Loucy (cell line): ENCODE measurements around the gene KRTAP2-1.
"Not testable (repeated sequence)": the region's sequence is repeated elsewhere in the genome, so short reads cannot be mapped to it uniquely, and the experiment has no call there.

Experiments used
- H2AFZ ChIP-seq: fragments of 200-600 bp; sonication (generic); 2 replicates; pipeline ENCODE4 v1.6.0; 2016; ENCODE audit warnings: antibody characterized with exemption, mild to moderate bottlenecking, low read length, moderate library complexity
- H3F3A ChIP-seq: fragments of 200-600 bp; 2 replicates; pipeline ENCODE4 v1.6.0; 2016; ENCODE audit warnings: antibody characterized with exemption, low read depth, mild to moderate bottlenecking
- H3K27me3 ChIP-seq: fragments of 200-600 bp; sonication (generic); 2 replicates; pipeline ENCODE4 v1.6.1; 2014; ENCODE audit warnings: low read length, mild to moderate bottlenecking; ENCODE audit not compliant: insufficient read depth, poor library complexity, severe bottlenecking
- H3K36me3 ChIP-seq: fragments of 200-600 bp; sonication (generic); 2 replicates; pipeline ENCODE4 v1.6.1; 2016; ENCODE audit warnings: low read length; ENCODE audit not compliant: insufficient read depth
- H3K4me1 ChIP-seq: fragments of 200-600 bp; sonication (generic); 2 replicates; pipeline ENCODE4 v1.5.1; 2014; ENCODE audit warnings: low read length, mild to moderate bottlenecking; ENCODE audit not compliant: insufficient read depth, poor library complexity, severe bottlenecking
- H3K4me2 ChIP-seq: fragments of 200-600 bp; sonication (generic); 2 replicates; pipeline ENCODE4 v1.6.0; 2014; ENCODE audit warnings: antibody characterized with exemption, low read length, low read depth, mild to moderate bottlenecking; ENCODE audit not compliant: poor library complexity, severe bottlenecking
- H3K4me3 ChIP-seq: fragments of 200-600 bp; sonication (generic); 2 replicates; pipeline ENCODE4 v1.5.1; 2014; ENCODE audit warnings: low read length, mild to moderate bottlenecking, mixed read lengths; ENCODE audit not compliant: poor library complexity, severe bottlenecking
- H3K79me2 ChIP-seq: fragments of 200-600 bp; sonication (generic); 2 replicates; pipeline ENCODE4 v1.6.1; 2014; ENCODE audit warnings: low read length; ENCODE audit not compliant: insufficient read depth
- H3K9ac ChIP-seq: fragments of 200-600 bp; sonication (generic); 2 replicates; pipeline ENCODE4 v1.6.0; 2014; ENCODE audit warnings: mild to moderate bottlenecking, low read depth, low read length, moderate library complexity; ENCODE audit not compliant: poor library complexity, severe bottlenecking
- H3K9me2 ChIP-seq: fragments of 200-600 bp; sonication (generic); replicated peaks from 2 replicates; pipeline ENCODE4 v1.6.1; 2016; ENCODE audit warnings: low read depth, low read length, mixed read lengths
- H3K9me3 ChIP-seq: fragments of 200-600 bp; sonication (generic); 2 replicates; pipeline ENCODE4 v1.6.1; 2014; ENCODE audit warnings: mild to moderate bottlenecking, antibody characterized with exemption, low read length, low read depth; ENCODE audit not compliant: insufficient read depth
- H4K20me1 ChIP-seq: fragments of 200-600 bp; sonication (generic); 2 replicates; pipeline ENCODE4 v1.6.0; 2014; ENCODE audit warnings: antibody characterized with exemption, low read length, mild to moderate bottlenecking; ENCODE audit not compliant: insufficient read depth, poor library complexity, severe bottlenecking
- EZH2phosphoT487 ChIP-seq: fragments of 200-600 bp; IDR thresholded peaks from 2 replicates; pipeline ENCODE4 v1.6.1; 2018; ENCODE audit warnings: antibody characterized with exemption, mild to moderate bottlenecking, moderate library complexity, borderline replicate concordance
- TF ChIP-seq, protein P1 (sequence below): fragments of 200-600 bp; sonication (generic); conservative IDR thresholded peaks from 2 replicates; pipeline ENCODE4 v1.5.1; 2014; ENCODE audit warnings: mild to moderate bottlenecking, antibody characterized with exemption, low read length

The KRTAP2-1 gene, protein sequence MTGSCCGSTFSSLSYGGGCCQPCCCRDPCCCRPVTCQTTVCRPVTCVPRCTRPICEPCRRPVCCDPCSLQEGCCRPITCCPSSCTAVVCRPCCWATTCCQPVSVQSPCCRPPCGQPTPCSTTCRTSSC

DNA sequence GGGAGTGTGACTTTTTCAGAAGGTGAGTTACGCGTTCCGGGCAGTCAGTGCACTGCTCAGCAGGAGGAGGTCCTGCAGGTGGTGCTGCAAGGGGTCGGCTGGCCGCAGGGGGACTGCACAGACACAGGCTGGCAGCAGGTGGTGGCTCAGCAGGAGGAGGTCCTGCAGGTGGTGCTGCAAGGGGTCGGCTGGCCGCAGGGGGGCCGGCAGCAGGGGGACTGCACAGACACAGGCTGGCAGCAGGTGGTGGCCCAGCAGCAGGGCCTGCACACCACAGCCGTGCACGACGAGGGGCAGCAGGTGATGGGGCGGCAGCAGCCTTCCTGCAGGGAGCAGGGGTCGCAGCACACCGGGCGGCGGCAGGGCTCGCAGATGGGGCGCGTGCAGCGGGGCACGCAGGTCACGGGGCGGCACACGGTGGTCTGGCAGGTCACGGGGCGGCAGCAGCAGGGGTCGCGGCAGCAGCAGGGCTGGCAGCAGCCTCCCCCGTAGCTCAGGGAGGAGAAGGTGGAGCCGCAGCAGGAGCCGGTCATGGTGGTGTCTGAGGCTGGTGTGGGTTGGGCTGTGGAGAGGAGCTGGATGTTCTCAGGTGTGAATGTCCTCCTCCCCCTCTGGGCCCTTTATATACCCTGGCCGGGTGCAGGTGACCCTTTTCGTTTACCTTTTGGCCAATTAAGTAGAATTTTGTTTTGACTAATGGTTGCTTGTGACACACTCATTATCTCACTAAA, at the start of gene KRTAP2-1:
TSS of gene KRTAP2-1 (minus strand) at position 582 of the 731 bp plus-strand sequence. CDS start at position 533, 49 bp downstream.
- H2AFZ ChIP-seq, H3K79me2 ChIP-seq, H3K4me1 ChIP-seq, H3K4me3 ChIP-seq, H3K4me2 ChIP-seq, H3K9ac ChIP-seq, H3F3A ChIP-seq, H3K9me3 ChIP-seq, H3K9me2 ChIP-seq, H3K36me3 ChIP-seq, H4K20me1 ChIP-seq: not testable (repeated sequence)
- H3K27me3 ChIP-seq = peaks cover 14% of the 10 kb centered on the region

DNA sequence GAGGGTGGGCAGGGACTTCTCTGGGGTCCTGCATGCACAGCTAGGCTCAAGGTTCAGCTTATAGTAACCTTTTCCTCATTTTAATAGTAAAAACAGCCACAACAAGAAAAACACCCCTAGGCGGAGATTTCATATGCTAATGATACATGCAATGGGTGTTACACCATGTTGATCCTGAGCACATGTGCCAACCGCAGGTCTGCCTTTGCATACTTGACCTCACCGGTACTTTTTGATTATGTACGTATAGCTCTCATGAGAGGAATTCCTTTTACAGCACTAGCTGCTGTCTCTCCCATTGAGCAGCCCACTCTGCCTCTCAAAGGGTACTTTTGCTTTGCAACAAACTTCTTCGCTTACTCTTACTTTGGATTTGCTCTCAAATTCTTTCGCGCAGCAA, 48.9 kb upstream of the KRTAP2-1 start:
- peaks cover 2% of the 10 kb centered on the region for H3K9me3 ChIP-seq
- H4K20me1 ChIP-seq = no peaks in the 10 kb centered on the region
- H3K4me1 ChIP-seq = peaks cover 14% of the 10 kb centered on the region
- H3K27me3 ChIP-seq = no peaks in the 10 kb centered on the region
- H3K79me2 ChIP-seq = no peaks in the 10 kb centered on the region
- H3K9me2 ChIP-seq = no peaks in the 10 kb centered on the region
- H3K9ac ChIP-seq = no peak overlapping the region
- H3K4me2 ChIP-seq = no peak overlapping the region
- no peak overlapping the region for H2AFZ ChIP-seq
- no peaks in the 10 kb centered on the region for H3K36me3 ChIP-seq
- TF ChIP-seq, protein P1, sequence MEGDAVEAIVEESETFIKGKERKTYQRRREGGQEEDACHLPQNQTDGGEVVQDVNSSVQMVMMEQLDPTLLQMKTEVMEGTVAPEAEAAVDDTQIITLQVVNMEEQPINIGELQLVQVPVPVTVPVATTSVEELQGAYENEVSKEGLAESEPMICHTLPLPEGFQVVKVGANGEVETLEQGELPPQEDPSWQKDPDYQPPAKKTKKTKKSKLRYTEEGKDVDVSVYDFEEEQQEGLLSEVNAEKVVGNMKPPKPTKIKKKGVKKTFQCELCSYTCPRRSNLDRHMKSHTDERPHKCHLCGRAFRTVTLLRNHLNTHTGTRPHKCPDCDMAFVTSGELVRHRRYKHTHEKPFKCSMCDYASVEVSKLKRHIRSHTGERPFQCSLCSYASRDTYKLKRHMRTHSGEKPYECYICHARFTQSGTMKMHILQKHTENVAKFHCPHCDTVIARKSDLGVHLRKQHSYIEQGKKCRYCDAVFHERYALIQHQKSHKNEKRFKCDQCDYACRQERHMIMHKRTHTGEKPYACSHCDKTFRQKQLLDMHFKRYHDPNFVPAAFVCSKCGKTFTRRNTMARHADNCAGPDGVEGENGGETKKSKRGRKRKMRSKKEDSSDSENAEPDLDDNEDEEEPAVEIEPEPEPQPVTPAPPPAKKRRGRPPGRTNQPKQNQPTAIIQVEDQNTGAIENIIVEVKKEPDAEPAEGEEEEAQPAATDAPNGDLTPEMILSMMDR = no peak
- no peak for TF ChIP-seq EZH2phosphoT487
- H3F3A ChIP-seq = no peaks in the 10 kb centered on the region
- H3K4me3 ChIP-seq = no peak overlapping the region

DNA sequence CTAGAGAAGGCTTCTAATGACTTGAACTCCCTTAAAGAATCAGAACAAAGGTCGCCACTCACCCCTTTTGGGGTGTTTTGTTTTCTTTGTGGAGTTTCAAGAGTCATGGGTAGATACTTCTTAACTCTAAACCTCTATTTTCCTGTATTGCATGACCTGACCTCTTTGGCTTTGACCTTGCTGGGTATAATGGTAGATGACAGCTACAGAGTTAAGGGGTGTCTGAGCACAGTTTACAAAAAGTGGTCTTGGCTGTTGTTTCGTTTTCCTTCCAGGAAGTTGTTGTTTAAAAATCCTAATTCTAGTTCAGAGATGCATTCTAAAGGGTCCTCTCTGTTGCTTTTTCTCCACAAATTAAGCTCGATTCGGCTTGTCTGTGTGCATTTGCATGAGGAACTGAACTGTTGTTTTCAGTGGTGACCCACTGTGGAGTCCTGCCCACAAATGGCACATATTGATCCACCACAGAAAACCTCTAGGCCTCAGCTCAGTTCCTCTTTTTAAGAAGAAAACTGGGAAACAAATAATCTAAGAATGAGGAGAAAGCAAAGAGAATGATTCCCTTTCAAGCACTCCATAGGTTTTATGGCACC, 41.7 kb upstream of the KRTAP2-1 start:
- not testable (repeated sequence) for H3K9ac ChIP-seq, H3K79me2 ChIP-seq, H3K4me1 ChIP-seq, H3K9me3 ChIP-seq, H3F3A ChIP-seq, H3K4me2 ChIP-seq, H3K27me3 ChIP-seq, H3K4me3 ChIP-seq, H2AFZ ChIP-seq, H3K9me2 ChIP-seq, H3K36me3 ChIP-seq, H4K20me1 ChIP-seq

DNA sequence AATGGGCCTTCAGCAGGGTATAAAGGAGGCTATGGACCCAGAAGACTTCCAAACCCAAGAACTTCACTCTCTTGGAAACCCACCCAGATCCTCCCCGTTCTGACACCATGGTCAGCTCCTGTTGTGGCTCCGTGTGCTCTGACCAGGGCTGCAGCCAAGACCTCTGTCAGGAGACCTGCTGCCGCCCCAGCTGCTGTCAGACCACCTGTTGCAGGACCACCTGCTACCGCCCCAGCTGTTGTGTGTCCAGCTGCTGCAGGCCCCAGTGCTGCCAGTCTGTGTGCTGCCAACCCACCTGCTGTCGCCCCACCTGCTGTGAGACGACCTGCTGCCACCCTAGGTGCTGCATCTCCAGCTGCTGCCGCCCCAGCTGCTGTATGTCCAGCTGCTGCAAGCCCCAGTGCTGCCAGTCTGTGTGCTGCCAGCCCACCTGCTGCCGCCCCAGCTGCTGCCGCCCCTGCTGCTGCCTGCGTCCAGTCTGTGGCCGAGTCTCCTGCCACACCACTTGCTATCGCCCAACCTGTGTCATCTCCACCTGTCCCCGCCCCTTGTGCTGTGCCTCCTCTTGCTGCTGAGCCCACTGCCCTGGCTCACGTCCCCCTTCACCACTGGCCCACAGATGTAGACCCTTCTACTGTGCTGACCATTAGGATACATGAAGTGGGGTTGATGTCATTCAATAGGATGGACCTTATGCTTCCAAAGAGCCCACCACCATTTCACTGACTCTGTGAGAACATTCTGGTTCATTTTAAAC, 37.2 kb upstream of the KRTAP2-1 start, which contains the start of gene KRTAP4-7:
TSS of gene KRTAP4-7 (plus strand) at position 51 of the 757 bp plus-strand sequence. CDS start at position 108, 57 bp downstream.
- not testable (repeated sequence) for H3K79me2 ChIP-seq, H3K4me1 ChIP-seq, H3F3A ChIP-seq, H3K9me3 ChIP-seq, H3K9ac ChIP-seq, H2AFZ ChIP-seq, H4K20me1 ChIP-seq, H3K36me3 ChIP-seq, H3K27me3 ChIP-seq, H3K4me3 ChIP-seq, H3K9me2 ChIP-seq, H3K4me2 ChIP-seq

DNA sequence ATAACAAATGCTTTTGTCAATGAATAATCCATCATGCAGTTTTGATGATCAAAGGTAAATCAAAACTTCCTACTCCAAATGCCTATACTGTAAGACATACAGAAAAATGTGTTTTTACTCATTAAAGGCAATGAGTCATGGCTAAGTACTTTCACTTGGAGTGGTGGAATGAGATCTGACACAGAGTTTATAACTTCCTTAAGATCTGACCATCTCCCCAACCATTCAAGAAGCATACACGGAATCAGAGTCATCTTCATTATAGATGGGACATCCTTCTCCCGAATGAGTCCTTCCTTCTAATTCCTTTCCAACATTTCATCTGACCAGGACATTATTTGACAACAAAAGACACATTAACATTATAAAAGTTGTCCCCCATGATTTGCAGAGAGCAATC, 36.3 kb upstream of the KRTAP2-1 start:
- H3K4me1 ChIP-seq, H3K9me3 ChIP-seq, H3K9me2 ChIP-seq, H3K4me2 ChIP-seq, H3K27me3 ChIP-seq, H3K9ac ChIP-seq, H4K20me1 ChIP-seq, H3F3A ChIP-seq, H2AFZ ChIP-seq, H3K36me3 ChIP-seq, H3K4me3 ChIP-seq, H3K79me2 ChIP-seq: not testable (repeated sequence)
